HG02970 (cell line): ENCODE measurements around the gene TNNC1.

Source experiments
- ATAC-seq: cut with Tn5 transposase; IDR thresholded peaks from one replicate; pipeline ENCODE4 v1.9.1; 2021; ENCODE audit warnings: mild to moderate bottlenecking, moderate library complexity, moderate number of reproducible peaks; ENCODE audit not compliant: unreplicated experiment, low FRiP score

The TNNC1 gene

DNA sequence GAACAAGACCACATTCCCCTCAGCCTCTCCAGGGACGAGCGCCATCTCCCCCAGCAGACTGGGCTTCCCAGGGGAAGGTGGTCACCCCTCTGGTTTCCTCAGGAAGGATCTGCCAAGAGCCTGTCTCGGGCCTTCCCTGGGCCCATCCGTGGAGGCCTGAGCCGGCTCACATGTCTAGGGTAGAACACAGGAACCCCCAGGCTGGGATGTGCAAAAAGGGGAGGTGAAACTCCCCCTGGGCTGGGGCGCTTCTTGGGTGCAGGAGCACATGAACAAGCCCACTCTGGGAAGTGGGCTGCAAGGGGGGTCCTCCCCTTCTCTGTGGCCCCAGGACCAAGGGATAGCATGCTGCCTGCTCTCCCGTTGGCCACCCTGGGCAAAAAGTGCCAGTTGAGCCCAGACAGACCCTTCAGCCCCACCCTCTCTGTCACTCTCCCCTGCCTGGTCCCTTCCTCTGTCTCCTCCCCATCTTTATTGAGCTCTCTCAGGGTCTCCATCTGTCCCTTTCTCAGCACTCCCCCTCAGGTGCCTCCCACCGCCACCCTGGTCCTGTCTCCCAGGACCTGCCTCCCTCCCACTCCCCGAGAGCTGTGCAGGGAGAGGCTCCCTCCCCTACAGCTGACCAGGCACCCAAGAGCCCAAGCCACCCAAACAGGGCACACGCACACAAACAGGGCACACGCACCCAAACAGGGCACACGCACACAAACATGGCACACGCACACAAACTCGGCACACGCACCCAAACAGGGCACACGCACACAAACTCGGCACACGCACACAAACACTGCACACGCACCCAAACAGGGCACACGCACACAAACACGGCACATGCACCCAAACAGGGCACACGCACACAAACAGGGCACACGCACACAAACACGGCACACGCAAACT is 9.8 kb downstream of the TNNC1 start:
- no peak for ATAC-seq

DNA sequence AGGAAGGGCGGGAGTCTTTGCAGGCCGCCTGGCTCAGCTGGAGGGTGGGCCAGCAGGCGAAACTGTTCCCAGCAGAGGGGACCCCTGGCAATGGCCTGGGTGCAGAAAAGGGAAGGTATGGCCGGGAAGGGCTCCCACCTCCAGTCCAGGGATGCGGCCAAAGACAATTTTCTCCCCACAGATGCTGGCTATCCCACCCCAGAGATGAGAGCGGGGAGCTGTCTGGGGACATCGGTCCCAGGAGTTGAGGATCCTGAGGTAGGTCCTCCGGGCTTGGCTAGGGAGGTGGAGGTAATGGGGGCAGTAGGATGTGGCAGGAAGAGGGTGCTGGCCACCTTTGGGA is 10.6 kb downstream of the TNNC1 start:
- ATAC-seq, result no peak

DNA sequence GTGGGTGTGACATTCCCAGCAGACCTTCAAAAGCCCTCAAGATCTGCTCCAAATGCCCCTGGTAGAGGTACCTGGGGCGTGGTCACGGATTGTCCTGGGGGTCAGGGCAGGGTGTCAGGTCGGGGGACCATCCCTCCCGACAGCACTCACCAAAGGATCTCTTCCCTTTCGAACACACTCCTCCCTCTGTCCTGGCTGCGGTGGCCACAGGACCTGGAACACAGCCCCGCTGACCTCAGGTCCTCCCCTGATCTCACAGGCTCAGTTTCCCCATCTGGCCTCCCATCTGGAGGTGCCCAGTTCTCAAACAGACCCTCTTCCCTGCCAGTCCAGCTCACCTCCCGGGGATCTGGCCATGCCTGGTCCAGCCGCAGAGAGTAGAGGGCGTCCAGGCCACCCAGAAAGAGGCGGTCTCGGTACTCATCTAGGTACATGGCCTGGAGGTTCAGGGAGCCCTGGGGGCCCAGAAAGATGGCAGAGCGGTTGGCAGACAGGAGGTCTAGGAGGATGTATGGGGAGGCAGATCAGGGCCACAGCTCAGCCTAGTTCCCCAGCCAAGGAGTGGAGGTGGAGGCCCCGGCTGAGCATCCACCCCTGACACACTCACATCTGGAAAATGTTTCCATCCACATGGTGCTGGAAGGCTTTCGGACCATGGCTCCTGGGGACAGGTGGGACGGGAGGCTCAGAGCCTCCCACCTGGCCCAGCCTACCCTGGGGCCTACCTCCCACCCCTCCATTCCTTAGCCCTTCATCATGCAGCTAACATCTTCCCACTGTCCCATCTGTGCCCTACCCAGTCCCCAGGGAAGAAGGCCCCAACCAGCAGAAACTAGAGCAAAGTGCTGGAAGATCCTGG is 11.2 kb downstream of the TNNC1 start:
- ATAC-seq, result no peak

DNA sequence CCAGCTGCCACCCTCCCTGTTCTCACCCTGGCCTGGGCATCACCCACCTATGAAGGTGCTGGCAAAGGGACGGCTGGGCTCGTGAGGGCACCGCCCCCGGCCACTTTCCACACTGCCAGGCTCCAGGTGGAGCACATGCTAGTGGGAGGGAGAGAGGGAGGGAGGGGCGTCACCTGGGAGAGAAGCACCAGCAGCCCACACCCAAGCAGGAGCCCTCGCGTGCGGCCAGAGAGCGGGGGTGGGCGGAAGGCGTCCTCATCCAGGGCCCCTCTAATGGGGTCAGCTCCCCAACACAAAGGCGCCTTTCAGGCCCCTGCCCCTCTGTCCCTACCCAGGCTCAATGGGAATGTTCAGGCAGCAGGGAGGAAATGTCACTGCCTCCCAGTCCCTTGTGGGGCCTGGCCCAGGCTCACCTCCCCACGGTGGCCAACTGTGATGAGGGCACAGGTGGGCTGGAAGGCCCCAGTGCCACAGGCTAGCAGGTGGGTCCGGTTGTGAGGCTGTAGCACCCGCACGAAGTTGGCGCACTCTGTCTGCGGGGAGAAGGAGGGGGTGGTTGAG is 12.0 kb downstream of the TNNC1 start:
- no peak for ATAC-seq

DNA sequence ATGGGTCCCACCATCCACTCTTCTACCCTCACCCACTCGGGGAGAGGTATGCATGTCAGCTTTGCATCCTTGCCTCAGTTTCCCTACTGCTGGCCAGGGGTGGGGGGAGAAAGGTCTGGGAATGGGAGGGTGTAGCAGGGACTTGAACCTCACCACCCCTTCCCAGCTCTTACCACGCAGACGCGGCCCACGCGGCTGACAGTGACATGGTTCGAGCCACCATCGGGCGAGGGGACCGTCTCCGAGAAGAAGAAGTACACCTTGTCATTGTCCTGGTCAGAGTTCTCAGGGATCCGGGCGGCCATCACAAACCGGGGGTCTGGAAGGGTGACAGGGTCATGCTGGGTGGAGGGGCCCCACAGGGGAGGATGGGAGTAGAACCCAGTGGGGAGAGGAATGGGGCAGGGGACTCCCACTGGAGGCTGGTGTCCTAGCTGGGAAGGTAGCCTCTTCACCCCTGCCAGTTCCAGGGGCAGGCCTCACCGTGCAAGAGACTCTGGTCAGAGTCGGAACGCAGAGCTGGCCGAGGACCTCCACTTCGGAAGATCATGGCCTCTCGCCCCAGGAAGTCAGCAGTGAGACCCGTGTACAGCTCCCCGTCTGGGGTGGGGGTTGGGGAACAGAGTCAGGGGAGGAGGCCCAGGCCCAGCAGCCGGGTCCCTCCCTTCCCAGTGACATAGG is 12.6 kb downstream of the TNNC1 start:
- ATAC-seq, result no peak

DNA sequence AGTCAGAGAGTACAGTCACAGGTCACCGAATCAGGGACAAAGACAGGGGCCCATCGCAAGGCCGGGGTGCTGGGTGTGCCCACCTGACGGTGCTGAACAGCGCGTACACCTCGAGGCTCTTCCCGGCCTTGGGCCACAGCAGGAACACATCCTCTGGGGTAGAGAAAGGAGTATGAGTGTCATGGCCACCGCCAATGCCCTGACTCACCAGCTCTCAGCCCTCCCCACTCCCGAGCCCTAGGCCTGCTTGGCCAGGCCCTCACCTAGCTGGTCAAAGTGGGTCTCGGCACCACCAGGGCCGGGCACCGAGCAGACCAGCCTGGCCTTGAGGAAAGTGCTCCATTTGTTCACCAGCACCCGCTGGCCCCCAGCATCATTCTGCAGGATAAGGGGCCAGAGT is 13.2 kb downstream of the TNNC1 start:
- ATAC-seq, result no peak

DNA sequence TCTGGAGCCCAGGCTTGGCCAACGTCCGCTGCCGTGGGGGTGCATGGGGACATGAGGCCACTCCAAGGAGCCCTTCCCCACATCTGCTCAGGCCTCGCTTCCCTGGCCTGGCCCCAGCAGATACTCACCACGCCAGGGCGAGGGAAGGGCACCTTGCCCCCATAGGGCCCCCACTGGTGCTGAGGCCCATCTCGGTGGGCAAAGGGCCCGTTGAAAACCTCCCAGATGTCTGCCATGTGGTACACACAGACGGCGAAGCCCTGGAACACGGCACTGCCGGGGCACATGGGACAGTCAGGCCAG is 13.6 kb downstream of the TNNC1 start:
- no peak for ATAC-seq

DNA sequence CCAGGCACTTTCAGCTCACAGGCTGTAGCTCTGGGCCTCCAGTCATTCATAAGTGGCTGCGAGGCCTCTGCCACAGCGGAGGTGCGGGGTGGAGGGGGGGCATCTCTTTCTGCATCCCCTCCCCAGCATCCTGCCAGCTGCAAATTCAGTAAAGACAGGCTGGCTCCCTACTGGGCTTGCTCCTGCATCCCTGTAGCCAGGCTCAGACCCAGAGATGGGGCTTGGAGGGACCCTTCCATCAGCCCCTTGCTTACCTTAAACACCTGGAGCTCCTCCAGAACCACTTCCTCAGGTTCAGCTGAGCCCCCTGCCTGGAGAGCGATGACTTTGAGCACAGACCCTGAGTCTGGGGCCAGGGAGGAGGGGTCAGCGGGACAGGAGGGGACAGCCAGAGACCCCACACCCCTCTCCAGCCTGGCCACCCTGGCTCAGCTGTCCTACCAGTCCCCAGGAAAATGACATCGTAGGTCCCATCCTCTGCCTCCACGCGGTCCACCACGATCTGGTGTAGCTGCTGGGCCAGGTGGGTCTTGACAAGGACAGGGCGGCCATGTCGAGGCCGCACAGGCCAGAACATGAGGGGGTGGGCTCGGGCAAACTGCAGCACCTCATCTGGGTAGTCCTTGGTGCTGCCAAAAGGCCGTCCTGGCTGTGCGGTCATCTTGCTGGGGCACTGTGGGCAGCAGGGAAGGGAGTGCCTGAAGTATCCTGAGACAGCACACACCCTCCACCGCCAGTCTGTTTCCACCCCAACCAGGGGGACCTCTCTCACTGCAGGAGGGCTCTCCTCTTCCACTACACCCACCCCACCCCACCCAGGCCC is 14.2 kb downstream of the TNNC1 start:
- no peak for ATAC-seq

DNA sequence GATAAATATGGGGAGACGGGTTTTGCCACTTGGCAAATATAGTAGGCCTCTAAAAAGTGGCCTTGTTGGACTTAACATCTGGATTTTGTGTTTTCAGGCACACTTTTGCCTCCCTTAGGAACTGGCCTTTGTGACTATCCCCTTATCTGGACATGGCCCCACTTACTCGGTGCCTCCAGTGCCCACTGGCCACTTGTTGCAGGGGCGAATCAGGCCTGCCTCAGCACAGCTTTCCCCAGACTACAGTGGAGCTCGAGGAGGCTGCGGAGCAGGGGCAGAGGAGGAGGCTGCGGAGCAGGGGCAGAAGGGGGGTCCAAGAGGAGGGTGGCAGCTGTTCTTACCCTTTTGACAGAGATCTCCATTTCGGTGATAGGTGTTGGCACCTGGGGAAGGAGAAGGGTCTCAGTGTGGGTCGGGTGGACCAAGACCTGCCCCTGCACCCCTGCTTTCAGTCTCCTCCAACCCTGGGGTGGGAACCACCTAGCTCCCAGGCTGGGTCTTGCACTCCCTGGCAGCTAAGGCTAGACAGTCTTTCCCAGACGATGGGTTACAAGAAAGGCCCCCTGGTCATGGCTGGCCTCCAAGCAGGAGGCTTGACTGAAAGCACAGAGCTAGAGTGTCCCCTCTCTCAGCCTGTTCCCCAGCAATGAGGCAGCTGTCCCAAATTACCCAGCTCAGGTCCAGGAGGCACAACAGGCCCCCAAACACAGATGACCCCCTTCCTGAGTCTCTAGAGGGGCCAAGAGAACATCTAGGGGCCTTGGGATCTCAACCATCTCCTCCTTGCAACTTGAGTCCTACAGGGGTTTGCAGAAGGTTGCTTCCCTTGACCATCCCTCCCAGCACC is 15.0 kb downstream of the TNNC1 start:
- ATAC-seq, result no peak

DNA sequence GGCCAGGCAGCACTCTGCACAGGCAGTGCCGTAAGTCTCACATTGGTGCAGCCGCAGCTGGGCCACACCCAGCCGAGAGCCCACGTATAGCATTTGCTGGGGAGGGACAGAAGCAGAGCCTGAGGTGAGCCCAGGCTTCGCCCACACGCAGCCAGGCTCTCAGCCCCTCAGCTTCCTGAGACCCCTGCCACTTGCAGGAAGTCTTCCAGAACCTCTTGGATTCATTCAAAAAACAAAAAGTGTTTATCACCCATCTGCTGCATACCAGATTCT is 15.8 kb downstream of the TNNC1 start:
- ATAC-seq, result no peak

DNA sequence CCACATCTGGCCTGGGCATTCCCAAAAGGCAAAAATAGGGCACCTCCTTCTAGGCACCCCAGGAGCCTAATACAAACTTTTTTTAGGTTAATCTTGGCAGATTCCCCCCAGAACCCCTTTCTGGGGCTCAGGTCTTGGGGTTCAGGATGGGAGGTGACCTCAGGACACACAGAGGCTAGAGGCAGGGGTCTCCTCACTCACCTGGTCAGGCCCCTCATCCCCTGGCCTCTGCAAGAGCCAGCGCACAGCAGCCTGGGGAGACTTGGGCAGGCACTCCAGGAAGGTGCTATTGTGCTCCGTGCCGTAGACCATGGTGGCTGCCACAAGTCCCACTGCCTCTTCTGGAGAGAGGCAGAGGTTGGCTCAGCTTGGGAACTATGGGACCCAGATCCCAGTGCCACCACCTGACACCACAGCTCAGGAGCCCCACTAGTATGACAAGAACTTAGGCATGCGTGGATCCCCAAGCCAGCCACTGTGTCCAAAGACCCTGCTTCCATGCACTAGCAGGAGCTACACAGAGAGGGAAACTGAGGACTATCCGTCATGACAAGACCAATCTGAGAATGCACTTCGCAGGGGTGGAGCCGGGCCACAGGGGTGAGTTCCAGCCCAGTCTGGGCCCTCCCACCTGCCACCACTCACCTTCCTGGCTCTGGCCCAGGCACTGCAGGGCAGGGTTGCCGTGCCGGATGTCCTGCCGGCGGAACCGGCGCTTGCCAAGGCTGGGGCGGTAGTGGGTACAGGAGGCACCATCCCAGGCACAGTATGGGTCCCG is 16.3 kb downstream of the TNNC1 start:
- no peak for ATAC-seq

DNA sequence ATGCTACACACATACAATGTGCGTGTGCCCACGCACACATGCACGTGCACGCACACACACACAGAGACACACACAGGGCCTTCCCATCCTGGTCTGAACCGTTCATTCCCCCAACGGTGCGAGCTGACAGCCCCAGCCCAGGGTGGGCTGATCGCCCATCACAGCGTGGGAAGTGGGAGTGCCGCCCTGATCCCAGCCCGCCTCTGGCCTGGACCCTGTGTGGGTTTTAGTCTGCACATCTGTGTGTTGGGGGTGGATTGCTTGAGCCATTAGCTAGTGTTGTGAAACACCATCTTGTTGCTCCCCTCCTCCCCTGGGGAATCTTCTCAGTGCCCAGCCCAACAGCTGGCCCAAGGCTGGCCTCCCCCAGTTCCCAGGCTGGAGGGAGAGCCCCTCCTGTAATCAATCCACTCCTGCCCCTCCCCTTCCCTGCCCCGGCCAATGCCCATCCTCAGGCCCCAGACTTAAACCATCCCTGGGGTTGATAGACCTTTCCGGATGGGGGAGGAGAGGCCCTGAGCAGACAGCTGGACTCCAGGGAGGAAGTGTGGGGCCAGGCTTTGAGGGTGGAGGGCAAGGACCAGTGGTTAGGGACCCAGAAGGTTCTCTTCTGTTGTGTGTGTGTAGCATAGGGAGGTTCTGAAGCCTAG is 17.2 kb downstream of the TNNC1 start:
- ATAC-seq, result no peak

DNA sequence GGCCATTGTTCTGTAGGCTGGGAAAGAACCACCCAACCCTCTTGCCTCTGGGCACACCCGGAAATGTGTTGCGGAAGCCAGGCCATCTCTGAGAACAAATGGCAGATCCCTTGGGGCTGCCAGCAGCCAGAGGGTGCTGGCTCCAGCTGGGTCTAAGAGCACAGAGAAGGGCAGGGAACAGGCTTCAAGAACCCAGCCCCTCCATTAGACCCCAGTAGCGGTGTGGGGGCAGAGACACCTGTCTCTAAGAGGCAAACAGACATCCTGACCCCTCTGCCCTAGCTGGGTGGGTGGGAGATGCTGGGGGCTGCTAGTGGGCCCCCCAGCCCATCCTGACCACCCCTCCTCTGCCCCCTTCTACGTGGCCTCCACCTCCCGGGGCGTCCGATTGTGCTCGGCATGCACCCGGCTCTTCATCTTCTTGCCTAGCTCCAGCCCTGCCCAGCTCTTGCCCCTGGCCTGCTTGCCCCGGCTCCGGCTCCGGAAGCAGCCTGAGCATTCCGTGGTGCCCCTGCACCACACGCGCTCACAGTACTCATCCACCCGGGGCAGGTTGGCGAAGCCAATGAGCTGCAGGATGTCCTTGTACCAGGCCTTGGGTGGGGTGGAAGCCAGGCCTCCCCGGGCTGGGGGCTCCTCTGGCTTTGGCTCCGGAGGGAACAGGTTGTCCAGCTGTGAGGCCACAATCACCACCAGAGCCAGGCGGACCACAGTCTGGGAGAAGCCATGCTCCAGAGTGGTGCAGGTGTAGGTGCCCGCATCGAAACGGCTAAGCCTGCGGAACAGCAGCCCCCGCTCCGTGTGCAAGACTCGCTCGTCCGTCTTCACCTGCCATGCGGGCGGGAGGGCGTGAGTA is 18.4 kb downstream of the TNNC1 start:
- no peak for ATAC-seq

DNA sequence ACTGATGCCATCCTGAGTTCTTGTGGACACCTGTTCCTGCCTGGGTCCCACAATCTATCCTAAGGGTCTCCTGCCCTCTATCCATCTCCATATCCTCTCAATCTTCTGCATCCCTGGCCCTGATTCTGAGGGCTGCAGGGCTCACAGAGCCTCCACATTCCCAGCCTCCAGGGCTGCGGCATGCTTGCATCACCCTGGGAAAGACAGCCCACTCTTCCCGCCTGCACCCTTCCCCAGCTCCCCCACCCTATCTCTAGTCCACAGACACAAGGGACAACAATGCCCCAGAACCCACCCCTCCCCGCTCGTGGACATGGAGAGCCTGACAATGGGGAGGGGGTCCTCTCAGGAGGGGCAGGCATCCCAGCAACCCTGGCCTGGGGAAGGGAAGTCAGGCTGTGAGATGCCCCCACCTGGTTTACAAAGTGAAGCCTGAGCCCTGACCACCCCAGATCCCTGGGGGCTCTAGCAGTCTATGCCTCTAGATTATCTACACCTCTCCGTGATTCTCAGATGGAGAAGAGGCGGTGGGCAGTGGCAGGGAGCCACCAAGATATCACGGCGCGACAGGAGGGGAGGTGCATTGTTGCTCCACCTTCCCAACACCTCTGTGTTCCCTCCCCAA is 19.2 kb downstream of the TNNC1 start:
- no peak for ATAC-seq

DNA sequence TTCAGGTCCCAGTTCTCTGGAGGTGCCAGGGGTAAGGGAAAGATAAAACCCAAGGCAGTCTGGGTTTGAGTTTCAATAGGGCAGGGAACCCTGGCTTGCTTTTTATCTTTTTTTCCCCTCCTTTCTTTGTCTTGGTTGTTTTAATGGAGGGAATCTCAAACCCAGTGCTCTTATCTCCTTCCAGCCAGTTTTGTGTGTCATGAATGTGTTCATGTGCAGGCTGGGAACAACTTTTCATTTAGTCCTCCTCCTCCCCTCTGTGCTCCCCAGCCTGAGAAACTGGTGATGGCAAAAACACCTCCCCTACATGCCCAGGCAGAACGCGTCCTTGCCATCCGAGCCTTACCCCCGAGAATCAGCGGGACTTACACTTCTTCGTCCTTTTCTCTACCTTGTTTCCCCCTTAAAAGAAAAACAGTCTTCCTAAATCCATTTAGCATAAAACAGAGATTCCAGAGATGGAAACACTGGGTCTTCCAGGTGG is 19.8 kb downstream of the TNNC1 start:
- no peak for ATAC-seq

DNA sequence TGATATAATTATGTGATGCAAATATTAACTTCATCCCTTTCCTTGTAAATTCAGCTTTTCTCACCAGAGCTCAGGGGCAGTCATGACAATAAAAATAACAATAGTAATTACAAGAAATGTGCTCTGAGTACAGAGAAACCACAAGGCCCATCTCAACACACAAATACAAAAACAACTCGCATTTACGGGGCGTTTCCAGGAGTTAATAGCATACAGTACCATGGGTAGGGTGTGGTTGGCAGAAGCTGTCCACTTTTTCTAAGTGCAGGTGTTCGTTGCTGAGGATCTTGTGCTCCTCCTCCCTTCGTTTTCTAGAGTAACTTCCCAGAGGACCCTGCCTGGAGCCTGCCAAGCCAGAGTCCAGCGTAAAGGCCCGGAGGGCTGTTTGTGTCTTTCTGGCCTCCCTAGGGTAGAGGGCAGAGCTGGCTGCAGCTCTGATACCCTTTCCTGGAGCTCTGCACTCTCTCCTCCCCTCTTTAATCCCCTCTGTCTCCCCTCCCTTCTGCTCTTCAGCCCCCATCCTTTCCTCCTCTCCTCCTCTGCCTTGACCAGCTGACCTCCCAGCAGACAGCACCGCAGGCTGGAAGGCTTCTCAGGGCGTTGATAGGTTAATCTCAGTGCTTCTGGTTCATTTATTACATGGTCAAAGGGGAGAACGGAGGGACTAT is 20.4 kb downstream of the TNNC1 start:
- no peak for ATAC-seq
